ENCODE measurements around the gene EFNA3.

Gene EFNA3

GRCh38 chr1:155048449-155049334, 29.9 kb upstream of the EFNA3 start:
- Histone ChIP-seq H3K4me1 (ENCODE audit: control insufficient read depth, insufficient read depth, low read length) (peaks cover 9% of the 10 kb centered on the region), H3K36me3 (ENCODE audit: control insufficient read depth in 2 of 2, insufficient read depth in 1 of 2, low read length in 2 of 2) (peaks cover 0 to 6% of the 10 kb centered on the region in 2 experiments; a peak in 1 of 3 replicates), H3K9me3 (ENCODE audit: control insufficient read depth, insufficient read depth, low read depth, low read length) (no peaks in the 10 kb centered on the region), H3K4me3 (ENCODE audit: low read depth, low read length) (no peak overlapping the region), H3K27ac (ENCODE audit: extremely low read depth, low read depth, low read length) (no peak overlapping the region)
- ChIA-PET CTCF (interaction anchor here (0.6 to 9.2 kb wide), 13 partner anchors 10 to 425 kb away, joined by 3 to 94 read pairs (median 4); partner anchors contain the start of gene KRTCAP2), POLR2A (no interaction called here)
- no peak for TF ChIP-seq BCL11A (tag by site-specific recombination; IDR thresholded peaks at IDR 0.05; ENCODE audit: low read depth)
- peak; percentile 66 for TF ChIP-seq ZBTB8A (tag by site-specific recombination; IDR thresholded peaks at IDR 0.05)
- 0 out of 2 replicates have a peak, but pooled peaks have one; percentile 28 for TF ChIP-seq ZNF664 (tag by site-specific recombination; IDR thresholded peaks at IDR 0.05)
- no peak for TF ChIP-seq PRDM6 (tag by site-specific recombination; IDR thresholded peaks at IDR 0.05)
- no peak for TF ChIP-seq ZNF24 (tag by site-specific recombination; IDR thresholded peaks at IDR 0.05)
- peak; percentile 49 for TF ChIP-seq ZNF335 (tag by site-specific recombination; conservative IDR thresholded peaks at IDR 0.05)
- no peak for TF ChIP-seq ZNF121 (tag by site-specific recombination; IDR thresholded peaks at IDR 0.05)
- no peak for TF ChIP-seq ZNF311 (tag by site-specific recombination; IDR thresholded peaks at IDR 0.05; ENCODE audit: borderline replicate concordance)
- TF ChIP-seq ZIC2 (tag by site-specific recombination; IDR thresholded peaks at IDR 0.05): no peak
- TF ChIP-seq ZBTB17 (tag by site-specific recombination; IDR thresholded peaks at IDR 0.05): 0 out of 2 replicates have a peak, but pooled peaks have one; percentile 32
- peak; percentile 22; the same call in 1 of the 2 replicates for TF ChIP-seq ZFHX2 (tag by site-specific recombination; conservative IDR thresholded peaks at IDR 0.05)
- no peak for TF ChIP-seq ZNF114 (tag by site-specific recombination; IDR thresholded peaks at IDR 0.05)
- TF ChIP-seq ZNF76 (tag by site-specific recombination; IDR thresholded peaks at IDR 0.05; ENCODE audit: borderline replicate concordance, low read depth): no peak
- peak; percentile 91 for TF ChIP-seq ZNF449 (tag by site-specific recombination; IDR thresholded peaks at IDR 0.05)

GRCh38 chr1:155049651-155050559, 28.7 kb upstream of the EFNA3 start:
- Histone ChIP-seq H3K27ac (ENCODE audit: extremely low read depth, low read depth, low read length) (peak overlapping the region; percentile 27; the same call in 1 of the 2 replicates), H3K36me3 (ENCODE audit: control insufficient read depth in 2 of 2, insufficient read depth in 1 of 2, low read length in 2 of 2) (peaks cover 0 to 15% of the 10 kb centered on the region in 2 experiments; a peak in 1 of 3 replicates), H3K4me1 (ENCODE audit: control insufficient read depth, insufficient read depth, low read length) (peaks cover 9% of the 10 kb centered on the region), H3K9me3 (ENCODE audit: control insufficient read depth, insufficient read depth, low read depth, low read length) (no peaks in the 10 kb centered on the region), H3K4me3 (ENCODE audit: low read depth, low read length) (no peak overlapping the region; the same call in 1 of the 2 replicates)
- CTCF ChIA-PET: interaction anchor here (0.7 to 9.2 kb wide), 20 partner anchors 8 to 157 kb away, joined by 3 to 94 read pairs (median 4); partner anchors contain the start of genes PBXIP1 and ZBTB7B
- POLR2A ChIA-PET: interaction anchor here (1.0 to 1.6 kb wide), 9 partner anchors 8 to 123 kb away, joined by 4 to 10 read pairs (median 6); partner anchors contain the start of genes EFNA3, KRTCAP2 and SHC1
- TF ChIP-seq FEZF1 (tag by site-specific recombination; IDR thresholded peaks at IDR 0.05) (peak; percentile 82), YY1 (tag by site-specific recombination; IDR thresholded peaks at IDR 0.05) (no peak), ZNF677 (tag by site-specific recombination; IDR thresholded peaks at IDR 0.05) (peak; percentile 71; the same call in 1 of the 2 replicates), ZNF843 (tag by site-specific recombination; IDR thresholded peaks at IDR 0.05) (0 out of 2 replicates have a peak, but pooled peaks have one; percentile 58), ZNF561 (tag by site-specific recombination; IDR thresholded peaks at IDR 0.05; ENCODE audit: borderline replicate concordance) (peak; percentile 72; the same call in 1 of the 2 replicates), PRDM1 (tag by site-specific recombination; IDR thresholded peaks at IDR 0.05) (peak; percentile 91), ZBTB48 (tag by site-specific recombination; IDR thresholded peaks at IDR 0.05) (peak; percentile 41; the same call in 1 of the 2 replicates), ZXDB (tag by site-specific recombination; IDR thresholded peaks at IDR 0.05) (0 out of 2 replicates have a peak, but pooled peaks have one; percentile 87), PRDM4 (tag by site-specific recombination; IDR thresholded peaks at IDR 0.05) (0 out of 2 replicates have a peak, but pooled peaks have one; percentile 7), ZNF324 (tag by site-specific recombination; IDR thresholded peaks at IDR 0.05) (peak; percentile 89; the same call in 1 of the 2 replicates), ZNF558 (tag by site-specific recombination; IDR thresholded peaks at IDR 0.05) (0 out of 2 replicates have a peak, but pooled peaks have one; percentile 45), ZNF626 (tag by site-specific recombination; IDR thresholded peaks at IDR 0.05) (no peak), ZNF514 (tag by site-specific recombination; IDR thresholded peaks at IDR 0.05) (no peak)

Data from HEK293 (cell line).